HG02588 (cell line): ENCODE measurements around the gene PDCD6IP.
"Not testable (repeated sequence)": the region's sequence is repeated elsewhere in the genome, so short reads cannot be mapped to it uniquely, and the experiment has no call there.

ENCODE experiments used
- ATAC-seq: cut with Tn5 transposase; IDR thresholded peaks from one replicate; pipeline ENCODE4 v1.9.1; 2021; ENCODE audit warnings: mild to moderate bottlenecking, moderate library complexity; ENCODE audit not compliant: unreplicated experiment

PDCD6IP gene

DNA sequence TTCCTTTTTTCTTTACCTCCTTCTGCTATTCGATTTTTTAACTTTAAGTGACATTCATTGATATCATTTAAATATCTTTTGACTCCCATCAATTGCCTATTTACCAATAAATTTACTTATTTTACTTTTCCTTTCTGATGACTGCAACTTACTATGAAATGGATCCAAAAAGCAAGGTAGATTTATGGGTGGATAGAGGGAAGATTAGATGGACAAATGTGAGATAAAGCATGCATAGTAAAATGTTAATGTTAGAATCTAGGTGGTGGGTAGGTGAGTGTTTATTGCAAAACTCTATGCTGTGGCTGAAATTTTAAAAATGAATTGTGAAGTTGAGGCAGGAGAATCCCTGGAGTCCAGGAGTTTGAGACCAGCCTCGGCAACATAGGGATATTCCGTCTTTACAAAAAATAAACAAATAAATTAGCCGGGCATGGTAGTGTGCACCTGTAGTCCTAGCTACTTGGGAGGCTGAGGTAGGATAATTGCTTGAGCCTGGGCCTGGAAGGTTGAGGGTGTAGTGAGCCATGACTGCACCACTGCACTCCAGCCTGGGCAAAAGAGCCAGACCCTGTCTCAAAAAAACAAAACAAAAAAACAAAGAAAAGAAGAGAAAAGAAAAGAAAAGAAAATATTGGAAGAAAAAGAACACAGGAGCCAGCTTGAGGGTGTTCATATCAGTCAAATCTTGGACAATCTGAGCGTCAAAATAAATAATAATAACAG lies 6.1 kb upstream of the PDCD6IP start:
- ATAC-seq = no peak

- ATAC-seq = no peak
Observed at GRCh38 chr3:33795131-33795530, 3.3 kb upstream of the PDCD6IP start.

- no peak for ATAC-seq
Observed at GRCh38 chr3:33795856-33796536, 2.4 kb upstream of the PDCD6IP start.

DNA sequence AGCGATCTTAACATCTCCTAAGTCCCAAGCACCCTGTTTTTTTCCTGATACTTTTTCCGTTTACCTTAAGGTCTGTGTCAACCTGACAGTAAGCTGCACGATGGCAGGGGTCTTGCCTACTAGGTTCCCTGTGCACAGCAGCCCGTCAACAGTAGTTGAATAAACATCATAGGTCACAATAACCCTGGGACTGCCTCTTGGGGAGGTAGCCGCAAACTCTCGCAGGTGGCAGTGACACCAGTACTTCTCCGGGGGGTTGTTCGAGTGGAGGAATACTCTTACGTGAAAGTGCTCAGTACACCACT lies 365 bp upstream of the PDCD6IP start:
- peak; percentile 39 for ATAC-seq

DNA sequence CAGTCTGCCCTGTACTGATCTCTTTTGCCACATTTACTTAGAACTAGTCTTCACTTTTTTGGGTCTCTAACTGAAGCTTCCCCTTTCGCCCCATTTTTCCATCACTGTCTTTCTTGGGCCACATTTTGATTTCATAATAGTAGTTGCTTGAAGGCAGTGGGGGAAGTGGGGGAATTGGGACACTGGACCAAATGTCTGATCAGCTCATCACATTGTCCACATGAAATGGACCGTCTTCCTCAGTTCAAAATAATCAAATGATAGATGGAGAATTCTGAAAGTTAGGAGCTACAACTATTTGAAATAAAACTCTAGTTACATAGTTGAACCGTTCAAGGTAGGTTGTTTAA lies 747 bp downstream of the PDCD6IP start:
- ATAC-seq = no peak

- no peak for ATAC-seq
Observed at GRCh38 chr3:33803252-33803651, 4.8 kb downstream of the PDCD6IP start.

- no peak for ATAC-seq
Observed at GRCh38 chr3:33803894-33804526, 5.6 kb downstream of the PDCD6IP start.

DNA sequence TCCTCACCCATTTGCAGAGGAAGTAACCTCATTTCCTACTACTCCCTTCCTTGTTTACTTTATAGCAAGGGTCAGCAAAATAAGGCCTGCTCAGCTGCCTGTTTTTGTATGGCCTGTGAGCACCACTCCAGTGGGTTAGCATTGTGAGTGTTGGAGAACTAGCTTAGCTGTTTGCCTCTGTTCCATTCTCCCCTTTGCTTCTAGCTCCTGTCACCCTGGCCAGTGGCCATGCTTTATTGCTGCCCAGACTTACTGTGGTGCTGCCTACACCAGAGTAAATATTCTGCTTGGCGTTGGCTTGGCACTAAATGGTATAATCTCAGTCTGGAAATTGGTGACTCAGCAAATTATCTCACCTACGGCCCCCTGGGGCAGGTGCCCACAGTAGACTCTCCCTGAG lies 8.8 kb downstream of the PDCD6IP start:
- ATAC-seq = no peak

GRCh38 chr3:33808559-33808958 lies 10.1 kb downstream of the PDCD6IP start:
- no peak for ATAC-seq

DNA sequence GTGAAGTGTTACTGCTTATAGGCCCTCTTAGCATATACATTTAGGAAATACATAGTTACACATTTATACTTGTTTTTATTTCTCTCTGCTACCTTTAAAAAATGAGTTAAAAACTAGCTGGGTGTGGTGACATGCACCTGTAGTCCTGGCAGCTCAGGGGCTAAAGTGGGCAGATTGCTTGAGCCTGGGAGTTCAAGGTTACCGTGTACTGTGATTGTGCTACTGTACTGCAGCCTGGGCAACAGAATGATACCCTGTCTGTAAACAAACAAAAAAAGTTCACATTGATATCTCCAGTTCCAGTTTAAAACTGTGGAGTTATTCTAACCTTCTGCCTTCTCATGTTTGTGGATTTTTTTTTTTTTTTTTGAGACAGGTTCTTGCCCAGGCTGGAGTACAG lies 12.1 kb downstream of the PDCD6IP start:
- no peak for ATAC-seq

- ATAC-seq = no peak
Observed at GRCh38 chr3:33821989-33822388, 23.6 kb downstream of the PDCD6IP start.

- no peak for ATAC-seq
Observed at GRCh38 chr3:33823821-33824220, 25.4 kb downstream of the PDCD6IP start.

DNA sequence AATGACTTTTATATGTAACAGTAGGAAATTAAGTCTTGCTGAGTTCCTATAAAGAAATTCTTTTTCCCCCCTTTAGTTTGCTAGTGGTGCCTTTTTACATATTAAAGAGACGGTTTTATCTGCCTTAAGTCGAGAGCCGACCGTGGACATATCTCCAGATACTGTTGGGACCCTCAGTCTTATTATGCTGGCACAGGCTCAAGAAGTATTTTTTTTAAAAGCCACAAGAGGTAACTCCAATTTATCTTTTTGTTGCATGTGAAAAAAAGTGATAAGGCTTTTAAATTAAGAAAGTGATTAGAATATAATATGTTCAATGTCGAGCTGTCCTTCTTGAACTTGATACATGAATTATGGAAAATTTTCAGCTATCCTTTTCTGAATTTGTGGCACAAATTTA lies 26.7 kb downstream of the PDCD6IP start:
- no peak for ATAC-seq

DNA sequence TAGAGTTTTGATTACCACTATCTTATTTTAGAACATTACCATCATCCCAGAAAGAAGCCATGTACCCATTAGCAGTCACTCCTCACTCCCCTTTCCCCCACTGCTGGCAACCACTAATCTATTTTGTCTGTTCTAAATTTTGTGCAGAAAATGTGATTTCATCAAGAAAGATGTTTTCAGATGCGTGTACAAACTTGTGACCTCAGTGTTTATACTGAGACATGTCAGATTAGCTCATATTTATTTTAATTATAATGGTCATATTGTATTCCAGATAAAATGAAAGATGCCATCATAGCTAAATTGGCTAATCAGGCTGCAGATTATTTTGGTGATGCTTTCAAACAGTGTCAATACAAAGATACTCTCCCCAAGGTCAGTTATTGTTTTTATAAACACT lies 27.8 kb downstream of the PDCD6IP start:
- no peak for ATAC-seq

DNA sequence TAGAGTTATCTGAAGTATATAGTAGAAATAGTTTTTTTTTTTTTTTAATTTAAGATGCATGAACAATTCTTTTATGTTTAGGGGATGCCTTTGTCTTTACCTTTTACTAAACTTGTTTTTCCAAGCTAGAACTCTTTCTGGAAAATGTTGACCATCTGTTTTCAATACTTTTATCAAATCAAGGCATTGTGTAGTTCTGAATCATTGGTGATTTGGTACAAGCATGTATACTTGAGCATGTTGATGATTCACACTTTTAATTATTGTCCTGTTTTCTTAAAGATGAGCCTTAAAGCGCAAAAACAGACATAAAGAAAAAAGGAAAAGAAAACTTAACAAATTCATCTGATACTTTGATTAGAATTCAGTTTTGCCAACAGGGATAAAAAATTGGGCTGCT lies 28.3 kb downstream of the PDCD6IP start:
- ATAC-seq = no peak

DNA sequence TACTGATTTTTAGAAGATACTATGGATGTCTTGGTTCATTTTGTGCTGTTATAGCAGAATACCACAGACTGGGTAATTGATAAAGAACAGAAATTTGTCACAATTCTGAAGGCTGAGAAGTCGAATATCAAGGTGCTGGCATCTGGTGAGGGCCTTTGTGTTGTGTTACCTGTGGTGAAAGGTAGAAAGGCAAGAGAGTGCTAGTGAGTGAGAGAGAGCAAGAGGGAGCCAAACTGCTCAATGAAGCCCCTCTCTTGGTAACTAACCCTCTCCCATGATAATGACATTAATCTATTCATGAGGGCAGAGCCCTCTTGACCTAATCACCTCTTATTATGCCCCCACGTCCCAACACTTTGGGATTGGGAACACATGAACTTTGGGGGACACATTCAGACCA lies 31.3 kb downstream of the PDCD6IP start:
- no peak for ATAC-seq

GRCh38 chr3:33831053-33831452 lies 32.6 kb downstream of the PDCD6IP start:
- no peak for ATAC-seq

DNA sequence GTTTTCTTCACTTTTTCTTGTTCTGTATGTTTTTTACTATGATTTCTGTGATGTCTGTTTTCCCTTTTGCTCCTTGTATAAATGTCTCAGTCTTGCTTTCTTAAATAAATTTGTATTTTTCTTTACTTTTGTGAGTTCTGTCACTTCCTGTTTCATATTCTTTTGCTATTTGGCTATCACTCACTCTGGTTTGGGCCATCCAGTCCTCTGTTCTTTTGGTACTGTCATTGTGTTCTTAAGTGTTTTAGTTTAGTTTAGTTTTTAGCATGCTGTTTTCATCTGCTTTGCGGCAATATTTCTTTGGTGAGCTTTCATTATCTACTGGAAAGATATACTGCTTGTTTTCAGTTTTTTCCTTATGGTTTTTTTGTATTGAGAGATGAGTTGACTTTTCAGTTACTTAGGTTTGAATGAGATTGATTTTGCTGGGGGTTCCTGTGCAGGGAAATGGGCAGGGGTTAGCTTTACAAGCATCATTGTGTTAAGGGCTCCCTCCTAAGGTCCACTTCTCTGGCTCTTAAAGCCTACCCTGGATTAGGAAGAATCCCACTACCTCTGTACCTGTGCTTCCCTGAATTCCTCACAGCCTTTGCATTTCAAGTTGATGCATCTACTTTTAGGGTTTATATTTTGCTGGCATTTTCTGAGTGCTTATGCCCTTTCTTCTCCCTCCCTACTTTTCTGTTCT lies 35.1 kb downstream of the PDCD6IP start:
- peak; percentile 20 for ATAC-seq

DNA sequence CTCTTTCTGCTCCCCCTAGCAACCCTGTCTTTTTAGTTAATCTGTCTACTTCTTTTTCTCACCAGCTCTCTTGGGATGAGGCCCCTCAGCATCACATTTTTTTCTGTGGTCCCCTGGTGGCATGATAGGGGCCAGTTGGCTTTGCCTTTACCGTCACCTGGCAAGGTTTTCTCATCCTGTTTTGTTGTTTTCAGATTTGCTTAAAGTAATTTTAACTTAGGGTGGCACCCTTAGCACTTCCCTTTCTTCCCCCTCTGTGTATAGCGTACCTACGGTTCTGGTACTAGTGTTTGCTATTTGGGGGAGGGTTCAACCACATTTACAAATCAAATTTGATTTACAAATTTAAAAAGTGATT lies 35.6 kb downstream of the PDCD6IP start:
- ATAC-seq = peak; percentile 55

DNA sequence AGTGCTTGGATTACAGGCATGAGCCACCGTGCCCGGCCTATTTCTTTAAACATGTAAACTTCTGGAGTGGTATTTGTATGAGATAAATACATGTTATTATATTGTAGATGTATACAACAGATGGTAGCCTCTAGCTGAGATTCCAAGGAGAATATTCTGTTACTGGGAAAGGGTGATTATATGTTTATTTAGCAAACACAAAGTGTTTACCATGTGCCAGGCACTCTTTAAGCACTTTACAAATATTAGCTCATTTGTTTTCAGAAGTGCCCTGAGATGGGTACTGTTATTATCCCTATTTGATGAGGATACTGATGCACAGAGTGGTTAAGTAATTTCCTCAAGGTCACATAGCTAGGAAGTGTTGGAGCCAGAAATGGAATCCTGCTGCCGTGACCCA lies 38.8 kb downstream of the PDCD6IP start:
- not testable (repeated sequence) for ATAC-seq

- no peak for ATAC-seq
Observed at GRCh38 chr3:33839283-33839682, 40.9 kb downstream of the PDCD6IP start.

GRCh38 chr3:33840179-33840578 lies 41.7 kb downstream of the PDCD6IP start:
- no peak for ATAC-seq
